ENCODE results near the gene ARHGAP24.

DNA sequence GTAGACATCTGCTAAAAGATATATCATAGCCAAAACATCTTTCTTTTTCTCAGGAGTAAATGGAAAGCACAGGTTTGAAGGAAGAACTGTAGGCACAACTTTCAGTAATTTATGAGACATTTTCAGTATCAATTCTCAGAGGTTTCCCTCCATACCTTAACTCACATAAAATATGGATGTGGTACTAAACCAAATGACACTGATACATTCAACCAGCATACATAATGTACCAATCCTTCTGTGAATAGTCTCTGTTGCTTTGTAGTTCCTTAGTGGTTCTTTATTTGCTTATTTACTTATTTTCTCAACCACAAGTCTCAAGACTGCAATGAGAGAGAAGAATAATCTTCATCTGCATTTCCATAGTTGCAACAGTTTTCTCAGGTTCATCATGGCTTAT lies 96.1 kb downstream of the ARHGAP24 start:
- TF ChIP-seq FOXK2 (IDR thresholded peaks at IDR 0.05) (no peak), SP1 (IDR thresholded peaks at IDR 0.05) (no peak), NFRKB (IDR thresholded peaks at IDR 0.05) (no peak), FOXM1 (IDR thresholded peaks at IDR 0.05; ENCODE audit: borderline replicate concordance) (no peak), BHLHE40 (IDR thresholded peaks at IDR 0.05; ENCODE audit: borderline replicate concordance) (no peak), ZNF384 (IDR thresholded peaks at IDR 0.05) (no peak), SUZ12 (IDR thresholded peaks at IDR 0.05) (no peak), LEF1 (IDR thresholded peaks at IDR 0.05; ENCODE audit: borderline replicate concordance) (no peak), HDGF (IDR thresholded peaks at IDR 0.05; ENCODE audit: borderline replicate concordance) (no peak), TARDBP (IDR thresholded peaks at IDR 0.05) (no peak), ARNT (IDR thresholded peaks at IDR 0.05) (no peak)
